GM21529 (cell line): Measurements from ENCODE around the gene XIAP.
A peak's percentile ranks its signal among the peaks of the same experiment; 100 is the strongest.
"Not testable (repeated sequence)": the region's sequence is repeated elsewhere in the genome, so short reads cannot be mapped to it uniquely, and the experiment has no call there.

Experiments used
- ATAC-seq: cut with Tn5 transposase; IDR thresholded peaks from one replicate; pipeline ENCODE4 v1.9.1; 2021; ENCODE audit not compliant: unreplicated experiment

XIAP gene

GRCh38 chrX:123873956-123874355 is 14.1 kb downstream of the XIAP start:
- no peak for ATAC-seq

GRCh38 chrX:123876177-123876576 is 16.3 kb downstream of the XIAP start:
- no peak for ATAC-seq

GRCh38 chrX:123876844-123877243 is 17.0 kb downstream of the XIAP start:
- no peak for ATAC-seq

- ATAC-seq, result peak; percentile 89
Observed at GRCh38 chrX:123878252-123878721, 18.4 kb downstream of the XIAP start.

GRCh38 chrX:123881330-123881729 is 21.5 kb downstream of the XIAP start:
- ATAC-seq, result no peak

- no peak for ATAC-seq
Observed at GRCh38 chrX:123882391-123882790, 22.5 kb downstream of the XIAP start.

- ATAC-seq, result no peak
Observed at GRCh38 chrX:123884809-123885408, 25.1 kb downstream of the XIAP start.

GRCh38 chrX:123899701-123900100 is 39.8 kb downstream of the XIAP start:
- ATAC-seq, result no peak

GRCh38 chrX:123903261-123903660 is 43.4 kb downstream of the XIAP start:
- not testable (repeated sequence) for ATAC-seq

- ATAC-seq, result no peak
Observed at GRCh38 chrX:123905332-123905731, 45.5 kb downstream of the XIAP start.

GRCh38 chrX:123906557-123907316 is 46.9 kb downstream of the XIAP start:
- no peak for ATAC-seq

GRCh38 chrX:123909523-123909922 is 49.7 kb downstream of the XIAP start:
- no peak for ATAC-seq

GRCh38 chrX:123917069-123917468 is 57.2 kb downstream of the XIAP start:
- no peak for ATAC-seq

GRCh38 chrX:123918106-123918721 is 58.4 kb downstream of the XIAP start:
- ATAC-seq, result no peak

GRCh38 chrX:123920105-123920785 is 60.4 kb downstream of the XIAP start:
- no peak for ATAC-seq

- ATAC-seq, result no peak
Observed at GRCh38 chrX:123923211-123923610, 63.4 kb downstream of the XIAP start.

GRCh38 chrX:123924186-123924585 is 64.3 kb downstream of the XIAP start:
- no peak for ATAC-seq

- no peak for ATAC-seq
Observed at GRCh38 chrX:123927845-123928244, 68.0 kb downstream of the XIAP start.

GRCh38 chrX:123932055-123932454 is 72.2 kb downstream of the XIAP start:
- ATAC-seq, result not testable (repeated sequence)

- no peak for ATAC-seq
Observed at GRCh38 chrX:123943074-123943473, 83.2 kb downstream of the XIAP start.

- ATAC-seq, result no peak
Observed at GRCh38 chrX:123943488-123943887, 83.6 kb downstream of the XIAP start.

GRCh38 chrX:123949846-123950245 is 90.0 kb downstream of the XIAP start:
- ATAC-seq, result no peak
